Measurements from ENCODE around the gene ADGRA3. TPM values are rescaled to one million over a fixed set of nuclear protein-coding genes. Genes with fewer than 3 reads are reported as not detected.

The ADGRA3 gene
- total RNA-seq, 3 donors from 2014 or later (not counting 1 experiment from before 2014, with no cell fraction given), result 5.5 to 15.8 (median 8.2) TPM

DNA sequence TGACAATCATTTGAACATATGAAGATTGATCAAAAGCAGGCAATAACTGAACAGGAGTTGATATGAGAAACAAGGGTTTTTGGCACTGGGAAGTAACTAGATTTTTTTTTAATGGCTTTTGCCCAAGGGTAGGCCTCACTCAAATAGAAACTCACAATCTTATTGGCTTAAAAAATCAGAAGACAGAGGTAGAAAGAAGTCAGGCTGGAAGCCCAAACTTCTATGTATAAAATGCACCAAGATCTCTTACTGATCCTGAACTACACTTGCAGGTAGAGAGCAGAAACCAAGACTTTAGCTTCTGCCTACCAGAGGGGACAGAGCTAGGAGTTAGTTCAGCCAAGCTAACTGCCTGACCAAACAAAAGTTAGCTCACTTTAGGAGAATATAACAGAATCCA is 74.9 kb downstream of the ADGRA3 start:
- Mint-ChIP-seq H3K4me3 (no peak overlapping the region), H3K27ac (no peak overlapping the region)
- DNase-seq, result no peak

DNA sequence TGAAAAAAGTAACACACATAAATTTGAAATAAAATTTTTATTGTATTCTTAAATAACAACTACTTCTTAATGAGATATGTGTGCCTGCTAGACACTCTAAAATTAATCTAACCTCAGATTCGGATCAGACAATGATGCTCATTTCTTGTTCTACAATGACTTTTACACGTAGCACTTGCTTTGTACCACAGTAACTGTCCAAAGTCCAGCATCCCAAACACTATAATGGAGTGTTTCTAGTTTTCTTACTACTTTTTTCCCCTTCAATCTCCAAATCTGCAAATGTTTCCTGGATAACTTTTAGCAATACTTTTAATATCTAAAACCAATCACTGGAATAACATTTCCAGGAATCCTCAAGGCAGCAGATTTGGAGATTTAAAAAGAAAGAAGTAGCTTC is 75.9 kb downstream of the ADGRA3 start:
- TF ChIP-seq, protein P1, sequence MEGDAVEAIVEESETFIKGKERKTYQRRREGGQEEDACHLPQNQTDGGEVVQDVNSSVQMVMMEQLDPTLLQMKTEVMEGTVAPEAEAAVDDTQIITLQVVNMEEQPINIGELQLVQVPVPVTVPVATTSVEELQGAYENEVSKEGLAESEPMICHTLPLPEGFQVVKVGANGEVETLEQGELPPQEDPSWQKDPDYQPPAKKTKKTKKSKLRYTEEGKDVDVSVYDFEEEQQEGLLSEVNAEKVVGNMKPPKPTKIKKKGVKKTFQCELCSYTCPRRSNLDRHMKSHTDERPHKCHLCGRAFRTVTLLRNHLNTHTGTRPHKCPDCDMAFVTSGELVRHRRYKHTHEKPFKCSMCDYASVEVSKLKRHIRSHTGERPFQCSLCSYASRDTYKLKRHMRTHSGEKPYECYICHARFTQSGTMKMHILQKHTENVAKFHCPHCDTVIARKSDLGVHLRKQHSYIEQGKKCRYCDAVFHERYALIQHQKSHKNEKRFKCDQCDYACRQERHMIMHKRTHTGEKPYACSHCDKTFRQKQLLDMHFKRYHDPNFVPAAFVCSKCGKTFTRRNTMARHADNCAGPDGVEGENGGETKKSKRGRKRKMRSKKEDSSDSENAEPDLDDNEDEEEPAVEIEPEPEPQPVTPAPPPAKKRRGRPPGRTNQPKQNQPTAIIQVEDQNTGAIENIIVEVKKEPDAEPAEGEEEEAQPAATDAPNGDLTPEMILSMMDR (IDR thresholded peaks at IDR 0.05), result no peak
- no peaks in the 10 kb centered on the region for H3K36me3 Mint-ChIP-seq
- Histone ChIP-seq H3K27ac (ENCODE audit: low read length) (no peak overlapping the region), H3K27me3 (ENCODE audit: control insufficient read depth, insufficient read depth, low read length) (no peaks in the 10 kb centered on the region), H3K36me3 (ENCODE audit: control insufficient read depth, insufficient read depth, low read length) (no peaks in the 10 kb centered on the region), H3K4me1 (ENCODE audit: control insufficient read depth, insufficient read depth, low read length) (peaks cover 5% of the 10 kb centered on the region), H3K4me3 (ENCODE audit: low read length) (no peak overlapping the region), H3K9me3 (ENCODE audit: control insufficient read depth, insufficient read depth, low read length) (no peaks in the 10 kb centered on the region)
- H3K4me3 Mint-ChIP-seq, result no peak overlapping the region
- H3K27ac Mint-ChIP-seq, result no peak overlapping the region
- ATAC-seq (no peak), DNase-seq (no peak)
- H3K27me3 Mint-ChIP-seq (ENCODE audit: low read depth in 2 of 2), result no peaks in the 10 kb centered on the region
- intact Hi-C loops (cut with micrococcal nuclease), result no loop called here
- peaks cover 13% of the 10 kb centered on the region in 2 donors for H3K4me1 Mint-ChIP-seq
- WGBS (ENCODE audit: insufficient coverage), result 79% methylated on average over 2 of the region's 2 CpGs
- no peaks in the 10 kb centered on the region for H3K9me3 Mint-ChIP-seq

More for the DNA sequence above, 74.9 kb downstream of the ADGRA3 start:
- Histone ChIP-seq H3K9me3 (ENCODE audit: control insufficient read depth, insufficient read depth, low read length) (no peaks in the 10 kb centered on the region), H3K27me3 (ENCODE audit: control insufficient read depth, insufficient read depth, low read length) (no peaks in the 10 kb centered on the region), H3K36me3 (ENCODE audit: control insufficient read depth, insufficient read depth, low read length) (no peaks in the 10 kb centered on the region), H3K4me1 (ENCODE audit: control insufficient read depth, insufficient read depth, low read length) (peaks cover 5% of the 10 kb centered on the region), H3K4me3 (ENCODE audit: low read length) (no peak overlapping the region), H3K27ac (ENCODE audit: low read length) (no peak overlapping the region)
- ATAC-seq, result no peak
- TF ChIP-seq, protein P1 (IDR thresholded peaks at IDR 0.05), result no peak
- Mint-ChIP-seq H3K36me3 (no peaks in the 10 kb centered on the region), H3K9me3 (no peaks in the 10 kb centered on the region), H3K27me3 (ENCODE audit: low read depth in 2 of 2) (no peaks in the 10 kb centered on the region), H3K4me1 (peaks cover 19 to 20% of the 10 kb centered on the region in 2 donors)
- intact Hi-C loops (cut with micrococcal nuclease), result no loop called here

DNA sequence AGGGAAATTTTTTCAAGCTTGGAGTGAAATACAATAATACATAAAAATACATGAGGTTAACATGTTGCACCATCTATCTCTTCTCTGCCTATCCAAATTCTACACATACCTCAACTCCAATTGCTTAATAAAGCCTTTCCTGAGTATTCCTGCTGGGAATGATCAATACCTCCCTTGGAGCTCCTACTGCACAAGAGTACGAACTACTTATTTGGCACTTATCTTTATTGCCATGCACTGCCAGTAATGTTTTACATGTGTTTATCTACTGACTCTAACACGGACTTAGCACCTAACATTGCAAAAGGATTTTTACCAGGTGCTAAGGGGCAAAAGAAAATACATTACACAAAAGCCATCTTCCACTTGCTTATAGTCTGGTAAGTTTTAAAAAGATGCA is 80.2 kb downstream of the ADGRA3 start:
- Mint-ChIP-seq H3K36me3 (no peaks in the 10 kb centered on the region), H3K27ac (no peak overlapping the region), H3K9me3 (no peaks in the 10 kb centered on the region), H3K27me3 (ENCODE audit: low read depth in 2 of 2) (no peaks in the 10 kb centered on the region), H3K4me1 (no peaks in the 10 kb centered on the region), H3K4me3 (no peak overlapping the region)
- Histone ChIP-seq H3K4me3 (ENCODE audit: low read length) (no peak overlapping the region), H3K27me3 (ENCODE audit: control insufficient read depth, insufficient read depth, low read length) (no peaks in the 10 kb centered on the region), H3K36me3 (ENCODE audit: control insufficient read depth, insufficient read depth, low read length) (no peaks in the 10 kb centered on the region), H3K9me3 (ENCODE audit: control insufficient read depth, insufficient read depth, low read length) (no peaks in the 10 kb centered on the region), H3K27ac (ENCODE audit: low read length) (no peak overlapping the region), H3K4me1 (ENCODE audit: control insufficient read depth, insufficient read depth, low read length) (no peaks in the 10 kb centered on the region)
- intact Hi-C loops (cut with micrococcal nuclease), result no loop called here
- 72% methylated on average over 2 of the region's 2 CpGs for WGBS (ENCODE audit: insufficient coverage)
- TF ChIP-seq, protein P1 (IDR thresholded peaks at IDR 0.05), result no peak
- DNase-seq (no peak), ATAC-seq (no peak)

DNA sequence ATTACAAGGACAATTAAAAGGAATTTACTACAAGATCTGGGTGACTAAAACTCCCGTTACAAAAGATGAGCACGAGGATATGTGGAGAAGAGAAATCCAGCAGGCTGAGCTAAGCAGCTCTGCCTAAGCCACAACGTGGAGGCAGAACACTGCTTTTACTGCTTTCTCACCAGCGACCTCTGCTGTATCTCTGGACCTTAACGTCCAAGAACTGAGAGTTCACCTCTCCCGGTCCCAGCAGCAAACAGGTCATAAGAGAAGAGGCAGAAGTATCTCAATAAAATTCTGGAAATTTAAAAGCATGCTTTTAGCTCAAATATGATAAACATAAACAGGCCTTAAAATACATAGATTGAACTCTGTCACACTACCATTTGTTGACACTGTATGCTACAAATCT is 81.0 kb downstream of the ADGRA3 start:
- Mint-ChIP-seq H3K36me3 (no peaks in the 10 kb centered on the region), H3K27me3 (ENCODE audit: low read depth in 2 of 2) (no peaks in the 10 kb centered on the region), H3K4me3 (no peak overlapping the region), H3K27ac (no peak overlapping the region), H3K4me1 (no peaks in the 10 kb centered on the region), H3K9me3 (no peaks in the 10 kb centered on the region)
- H3K27me3 ChIP-seq (ENCODE audit: control insufficient read depth, insufficient read depth, low read length), result no peaks in the 10 kb centered on the region
- DNase-seq (peak in 1 of 2 donors; percentile 6), ATAC-seq (no peak)
- intact Hi-C loops (cut with micrococcal nuclease), result no loop called here
- H3K27ac ChIP-seq (ENCODE audit: low read length), result no peak overlapping the region
- H3K36me3 ChIP-seq (ENCODE audit: control insufficient read depth, insufficient read depth, low read length), result no peaks in the 10 kb centered on the region
- H3K4me1 ChIP-seq (ENCODE audit: control insufficient read depth, insufficient read depth, low read length), result no peaks in the 10 kb centered on the region
- WGBS (ENCODE audit: insufficient coverage), result 44% methylated on average over 6 of the region's 6 CpGs
- H3K9me3 ChIP-seq (ENCODE audit: control insufficient read depth, insufficient read depth, low read length), result no peaks in the 10 kb centered on the region
- no peak overlapping the region for H3K4me3 ChIP-seq (ENCODE audit: low read length)
- TF ChIP-seq, protein P1 (IDR thresholded peaks at IDR 0.05), result no peak

Measured in natural killer cell (primary cell).